HepG2 (cell line): ENCODE measurements around the gene NOC2L. TPM values are rescaled to one million over a fixed set of nuclear protein-coding genes. Genes with fewer than 3 reads are reported as not detected.
A peak's percentile ranks its signal among the peaks of the same experiment; 100 is the strongest.

Experiments used
- ASH2L ChIP-seq: fragments of 300-600, 200-600 bp; sonication (generic); IDR thresholded peaks from 2 replicates; pipeline ENCODE4 v1.7.0; 2017; ENCODE audit warnings: low read depth, mild to moderate bottlenecking, moderate library complexity, mixed read lengths, low read length; ENCODE audit not compliant: insufficient read length
- BORCS8-MEF2B ChIP-seq: sonication (generic); formaldehyde crosslinking; IDR thresholded peaks from 2 replicates; pipeline ENCODE4 v1.8.0; 2022; ENCODE audit warnings: mild to moderate bottlenecking, missing genetic modification reagents
- BRF2 ChIP-seq: sonication (generic); formaldehyde crosslinking; IDR thresholded peaks from 2 replicates; pipeline ENCODE4 v1.8.1; 2022; ENCODE audit warnings: mild to moderate bottlenecking, missing genetic modification reagents
- CHD2 ChIP-seq: IDR thresholded peaks from 2 replicates; pipeline ENCODE4 v1.6.1; 2011; ENCODE audit warnings: low read depth, low read length, improper control_type of control experiment
- GABPA ChIP-seq, 2 experiments: IDR thresholded peaks; 2 replicates each; pipeline ENCODE4 v1.6.1; 2011 to 2016; ENCODE audit warnings: low read depth in 2 of 2, low read length in 1 of 2, missing biosample characterization in 1 of 2, missing genetic modification characterization in 1 of 2
- GATAD1 ChIP-seq: IDR thresholded peaks from 2 replicates; pipeline ENCODE4 v1.6.1; 2016; ENCODE audit warnings: missing genetic modification reagents, missing compliant biosample characterization
- HNF4A ChIP-seq: sonication (generic); formaldehyde crosslinking; IDR thresholded peaks from 2 replicates; pipeline ENCODE4 v1.4.0; 2020; ENCODE audit warnings: missing genetic modification reagents
- JUN ChIP-seq: sonication (generic); formaldehyde crosslinking; IDR thresholded peaks from 2 replicates; pipeline ENCODE4 v1.4.0; 2020; ENCODE audit warnings: mild to moderate bottlenecking, missing genetic modification reagents
- KMT2B ChIP-seq: IDR thresholded peaks from 2 replicates; pipeline ENCODE4 v1.6.1; 2016; ENCODE audit warnings: missing genetic modification reagents, missing compliant biosample characterization
- MAX ChIP-seq: IDR thresholded peaks from 2 replicates; pipeline ENCODE4 v1.6.1; 2012; ENCODE audit warnings: inconsistent platforms
- MTA1 ChIP-seq: sonication (generic); formaldehyde crosslinking; IDR thresholded peaks from 2 replicates; pipeline ENCODE4 v1.4.0; 2020; ENCODE audit warnings: missing genetic modification reagents, mild to moderate bottlenecking, borderline replicate concordance
- NFKB2 ChIP-seq: sonication (generic); formaldehyde crosslinking; IDR thresholded peaks from 2 replicates; pipeline ENCODE4 v1.4.0; 2020; ENCODE audit warnings: missing genetic modification reagents, borderline replicate concordance
- NR2C2 ChIP-seq: sonication (generic); formaldehyde crosslinking; IDR thresholded peaks from 2 replicates; pipeline ENCODE4 v1.4.0; 2020; ENCODE audit warnings: missing genetic modification reagents, mild to moderate bottlenecking, moderate library complexity, borderline replicate concordance
- PAF1 ChIP-seq: IDR thresholded peaks from 2 replicates; pipeline ENCODE4 v1.6.1; 2016; ENCODE audit warnings: missing genetic modification reagents, missing compliant biosample characterization
- POLR2G ChIP-seq: fragments of 200-400 bp; formaldehyde crosslinking; IDR thresholded peaks from 2 replicates; pipeline ENCODE4 v1.6.1; 2018; ENCODE audit warnings: mild to moderate bottlenecking, low read depth, low read length, moderate library complexity
- RARA ChIP-seq: IDR thresholded peaks from 2 replicates; pipeline ENCODE4 v1.6.1; 2016; ENCODE audit warnings: missing genetic modification reagents, missing compliant biosample characterization
- SMAD3 ChIP-seq: sonication (generic); formaldehyde crosslinking; IDR thresholded peaks from 2 replicates; pipeline ENCODE4 v1.4.0; 2020; ENCODE audit warnings: missing genetic modification reagents
- SOX6 ChIP-seq, 2 experiments: fragments of 450-650 bp in 1 of 2; sonication (generic) in 1 of 2; formaldehyde crosslinking in 1 of 2; IDR thresholded peaks; 2 replicates each; pipeline versions ENCODE4 v1.4.0 to v1.6.1; 2017 to 2020; ENCODE audit warnings: antibody characterized with exemption in 1 of 2, mild to moderate bottlenecking in 1 of 2, missing genetic modification reagents in 1 of 2
- SP140L ChIP-seq: sonication (generic); formaldehyde crosslinking; IDR thresholded peaks from 2 replicates; pipeline ENCODE4 v1.4.0; 2020; ENCODE audit warnings: missing genetic modification reagents, borderline replicate concordance
- SP5 ChIP-seq: IDR thresholded peaks from 2 replicates; pipeline ENCODE4 v1.6.1; 2016; ENCODE audit warnings: low read depth, borderline replicate concordance
- TRAFD1 ChIP-seq: sonication (generic); formaldehyde crosslinking; IDR thresholded peaks from 2 replicates; pipeline ENCODE4 v1.5.1; 2020; ENCODE audit warnings: missing genetic modification reagents, mild to moderate bottlenecking, borderline replicate concordance
- ZBTB20 ChIP-seq: sonication (generic); formaldehyde crosslinking; IDR thresholded peaks from 2 replicates; pipeline ENCODE4 v1.8.1; 2023; ENCODE audit warnings: missing genetic modification reagents, low read depth, mild to moderate bottlenecking, borderline replicate concordance
- ZNF180 ChIP-seq: sonication (generic); formaldehyde crosslinking; IDR thresholded peaks from 2 replicates; pipeline ENCODE4 v1.4.0; 2020; ENCODE audit warnings: low read depth, missing genetic modification reagents, borderline replicate concordance
- ZNF530 ChIP-seq: sonication (generic); formaldehyde crosslinking; IDR thresholded peaks from 2 replicates; pipeline ENCODE4 v1.5.0; 2020; ENCODE audit warnings: low read depth, mild to moderate bottlenecking, missing genetic modification reagents
- ZNF550 ChIP-seq: sonication (generic); formaldehyde crosslinking; IDR thresholded peaks from 2 replicates; pipeline ENCODE4 v1.4.0; 2020; ENCODE audit warnings: mild to moderate bottlenecking, missing genetic modification reagents, borderline replicate concordance
- ZNF558 ChIP-seq: sonication (generic); formaldehyde crosslinking; IDR thresholded peaks from 2 replicates; pipeline ENCODE4 v1.9.0; 2022; ENCODE audit warnings: mild to moderate bottlenecking, missing genetic modification reagents, borderline replicate concordance
- ZNF772 ChIP-seq: sonication (generic); formaldehyde crosslinking; IDR thresholded peaks from 2 replicates; pipeline ENCODE4 v1.5.0; 2020; ENCODE audit warnings: mild to moderate bottlenecking, missing genetic modification reagents
- ZSCAN31 ChIP-seq: sonication (generic); formaldehyde crosslinking; IDR thresholded peaks from 2 replicates; pipeline ENCODE4 v1.5.0; 2020; ENCODE audit warnings: low read depth, mild to moderate bottlenecking, missing genetic modification reagents
- polyA plus RNA-seq, 8 experiments: library from polyadenylated mRNA; depleted of rRNA in 3 of 8; stranded (reverse) in 7 of 8; unstranded in 1 of 8; fragments of >200 nt; fragmentation: Illumina TruSeq in 4 of 8; extraction: Trizol in 4 of 8; gene quantifications; 2 replicates each; pipeline versions ENCODE4 v1.2.1 to v1.2.3, GENCODE V29; 2011 to 2016; ENCODE audit warnings: low read depth in 4 of 8, missing spikeins in 1 of 8, mixed read lengths in 1 of 8; ENCODE audit not compliant: insufficient read depth in 1 of 8
- total RNA-seq, 5 experiments: library from RNA; depleted of rRNA; stranded (reverse); fragments of >200 nt; fragmentation: Illumina TruSeq; extraction: Trizol; gene quantifications; 2 replicates each; pipeline ENCODE4 v1.2.3, GENCODE V29; 2016; ENCODE audit warnings: low read depth in 1 of 5

Gene NOC2L
- total and polyA plus RNA-seq, 2 of the 13 experiments (the other 11 are each of a cell fraction or from before 2014, with no cell fraction given): 32.0 to 103 TPM

GRCh38 chr1:960363-961131 lies 1.5 kb upstream of the NOC2L start, which contains the start of gene KLHL17 (continued):
- TF ChIP-seq SP140L (no peak), ZNF550 (no peak), HNF4A (CRISPR knock-in tag) (no peak), ASH2L (peak; percentile 32), BRF2 (CRISPR knock-in tag) (no peak), ZNF180 (CRISPR knock-in tag) (no peak), ZNF530 (no peak), CHD2 (no peak), GABPA (IDR thresholded peaks at IDR 0.05; ENCODE audit: low read depth, low read length) (no peak), GABPA (CRISPR knock-in tag; IDR thresholded peaks at IDR 0.05; ENCODE audit: low read depth) (peak; percentile 37; the same call in 1 of the 2 replicates), NR2C2 (CRISPR knock-in tag) (no peak), PAF1 (CRISPR knock-in tag) (no peak), POLR2G (peak; percentile 37; the same call in 1 of the 2 replicates), SP5 (peak; percentile 61), SOX6 (IDR thresholded peaks at IDR 0.05) (no peak), SOX6 (CRISPR knock-in tag; IDR thresholded peaks at IDR 0.05) (no peak), RARA (CRISPR knock-in tag) (0 out of 2 replicates have a peak, but pooled peaks have one; percentile 11), JUN (CRISPR knock-in tag) (0 out of 2 replicates have a peak, but pooled peaks have one; percentile 17), TRAFD1 (no peak), ZSCAN31 (CRISPR knock-in tag) (no peak), ZBTB20 (0 out of 2 replicates have a peak, but pooled peaks have one; percentile 23), MAX (peak; percentile 58), SMAD3 (CRISPR knock-in tag) (no peak), ZNF558 (0 out of 2 replicates have a peak, but pooled peaks have one; percentile 32), MTA1 (0 out of 2 replicates have a peak, but pooled peaks have one; percentile 14), KMT2B (CRISPR knock-in tag) (peak; percentile 34; the same call in 1 of the 2 replicates), NFKB2 (CRISPR knock-in tag) (no peak), ZNF772 (CRISPR knock-in tag) (peak; percentile 78; the same call in 1 of the 2 replicates), GATAD1 (CRISPR knock-in tag) (peak; percentile 74), BORCS8-MEF2B (CRISPR knock-in tag) (no peak)
